ENCODE measurements around the gene MRPL17.

- no peak for TF ChIP-seq CTCF (conservative IDR thresholded peaks at IDR 0.05 in 1 of 2, IDR thresholded peaks at IDR 0.05 in 1 of 2; ENCODE audit: low read depth in 1 of 2, low read length in 2 of 2)
- TF ChIP-seq EZH2 (IDR thresholded peaks at IDR 0.05; ENCODE audit: low read length, missing control alignments): no peak
These were observed 10.4 kb upstream of the MRPL17 start for GRCh38 chr11:6693342-6694228.

Measured in fibroblast of lung (primary cell).